Karpas-422 (cell line): ENCODE data around the gene REEP5. TPM values are rescaled to one million over a fixed set of nuclear protein-coding genes. Genes with fewer than 3 reads are reported as not detected.

Experiments
- DNase-seq: peaks from one replicate; pipeline ENCODE4 v3.0.0-alpha.2; 2015
- H2AFZ ChIP-seq: fragments of 200-600 bp; sonication (generic); 2 replicates; pipeline ENCODE4 v1.6.1; 2014; ENCODE audit warnings: antibody characterized with exemption, low read length, mixed read lengths
- H3K27ac ChIP-seq: fragments of 200-600 bp; sonication (generic); 2 replicates; pipeline ENCODE4 v1.5.1; 2014; ENCODE audit warnings: mild to moderate bottlenecking, low read length, moderate library complexity
- H3K27me3 ChIP-seq: fragments of 200-600 bp; sonication (generic); 2 replicates; pipeline ENCODE4 v1.6.1; 2014; ENCODE audit warnings: low read length, mixed read lengths
- H3K36me3 ChIP-seq: fragments of 200-600 bp; sonication (generic); 2 replicates; pipeline ENCODE4 v1.6.1; 2014; ENCODE audit warnings: low read length, mixed read lengths; ENCODE audit not compliant: insufficient read depth
- H3K4me1 ChIP-seq: fragments of 200-600 bp; sonication (generic); 2 replicates; pipeline ENCODE4 v1.6.1; 2014; ENCODE audit warnings: mild to moderate bottlenecking, low read length, mixed read lengths
- H3K4me2 ChIP-seq: fragments of 200-600 bp; sonication (generic); 2 replicates; pipeline ENCODE4 v1.6.1; 2014; ENCODE audit warnings: low read length, low read depth, mild to moderate bottlenecking; ENCODE audit not compliant: poor library complexity, severe bottlenecking
- H3K4me3 ChIP-seq: fragments of 200-600 bp; sonication (generic); 2 replicates; pipeline ENCODE4 v1.5.1; 2014; ENCODE audit warnings: mild to moderate bottlenecking, antibody characterized with exemption, low read length, mixed read lengths
- H3K79me2 ChIP-seq: fragments of 200-600 bp; sonication (generic); 2 replicates; pipeline ENCODE4 v1.6.1; 2014; ENCODE audit warnings: mild to moderate bottlenecking, low read length, mixed read lengths
- H3K9ac ChIP-seq: fragments of 200-600 bp; sonication (generic); 2 replicates; pipeline ENCODE4 v1.6.0; 2014; ENCODE audit warnings: low read length
- H3K9me2 ChIP-seq: fragments of 200-600 bp; sonication (generic), shearing (Covaris generic); replicated peaks from 2 replicates; pipeline ENCODE4 v1.6.0; 2014; ENCODE audit warnings: mild to moderate bottlenecking, low read length, moderate library complexity; ENCODE audit not compliant: insufficient read depth
- H3K9me3 ChIP-seq: fragments of 300-700, 200-600 bp; sonication (generic); 2 replicates; pipeline ENCODE4 v1.6.1; 2014; ENCODE audit warnings: low read length, mixed read lengths
- H4K20me1 ChIP-seq: fragments of 200-600 bp; sonication (generic); 2 replicates; pipeline ENCODE4 v1.6.1; 2014; ENCODE audit warnings: mild to moderate bottlenecking, antibody characterized with exemption, low read length, low read depth; ENCODE audit not compliant: insufficient read depth
- total RNA-seq: library from RNA; depleted of rRNA; stranded (reverse); fragments of >200 nt; shearing (Covaris generic); gene quantifications from 2 replicates; pipeline ENCODE4 v1.2.3, GENCODE V29; 2014; ENCODE audit warnings: low replicate concordance

REEP5 gene
- total RNA-seq, 1 experiment from 2014 or later, result 197 TPM

- Histone ChIP-seq H4K20me1 (no peaks in the 10 kb centered on the region), H3K36me3 (peaks cover 33% of the 10 kb centered on the region; the same call in 1 of the 2 replicates), H3K27me3 (no peaks in the 10 kb centered on the region), H3K4me2 (no peak overlapping the region), H3K4me1 (no peaks in the 10 kb centered on the region), H3K9me2 (no peaks in the 10 kb centered on the region), H3K4me3 (no peak overlapping the region), H3K27ac (no peak overlapping the region), H3K9me3 (no peaks in the 10 kb centered on the region), H3K79me2 (peaks cover 13% of the 10 kb centered on the region), H3K9ac (no peak overlapping the region), H2AFZ (no peak overlapping the region)
- DNase-seq, result no peak
Measured at GRCh38 chr5:112876362-112876761, 45.7 kb downstream of the REEP5 start.

- H4K20me1 ChIP-seq, result no peaks in the 10 kb centered on the region
- peaks cover 37% of the 10 kb centered on the region for H3K36me3 ChIP-seq
- no peaks in the 10 kb centered on the region for H3K9me2 ChIP-seq
- DNase-seq, result no peak
- H3K4me2 ChIP-seq, result no peak overlapping the region
- no peaks in the 10 kb centered on the region for H3K27me3 ChIP-seq
- H3K4me3 ChIP-seq, result no peak overlapping the region
- no peaks in the 10 kb centered on the region for H3K4me1 ChIP-seq
- H3K9ac ChIP-seq, result no peak overlapping the region
- H2AFZ ChIP-seq, result no peak overlapping the region
- H3K79me2 ChIP-seq, result peaks cover 8% of the 10 kb centered on the region; the same call in 1 of the 2 replicates
- no peaks in the 10 kb centered on the region for H3K9me3 ChIP-seq
- H3K27ac ChIP-seq, result no peak overlapping the region
Measured at GRCh38 chr5:112870966-112871365, 51.1 kb downstream of the REEP5 start.

GRCh38 chr5:112869948-112870347 is 52.1 kb downstream of the REEP5 start:
- Histone ChIP-seq H2AFZ (no peak overlapping the region), H3K4me3 (no peak overlapping the region), H3K36me3 (peaks cover 36% of the 10 kb centered on the region), H3K4me2 (no peak overlapping the region), H3K9me3 (no peaks in the 10 kb centered on the region), H3K9me2 (no peaks in the 10 kb centered on the region), H3K9ac (no peak overlapping the region), H3K27me3 (no peaks in the 10 kb centered on the region), H3K79me2 (peaks cover 12% of the 10 kb centered on the region), H4K20me1 (no peaks in the 10 kb centered on the region), H3K27ac (no peak overlapping the region), H3K4me1 (no peaks in the 10 kb centered on the region)
- DNase-seq, result no peak

- H4K20me1 ChIP-seq, result 0 out of 2 replicates have a peak, but pooled peaks cover 2% of the 10 kb centered on the region
- H3K4me3 ChIP-seq, result no peak overlapping the region
- H3K27ac ChIP-seq, result no peak overlapping the region
- H3K9ac ChIP-seq, result no peak overlapping the region
- H3K36me3 ChIP-seq, result peaks cover 59% of the 10 kb centered on the region
- H3K4me2 ChIP-seq, result no peak overlapping the region
- peaks cover 17% of the 10 kb centered on the region for H3K4me1 ChIP-seq
- peaks cover 37% of the 10 kb centered on the region for H3K79me2 ChIP-seq
- H3K27me3 ChIP-seq, result no peaks in the 10 kb centered on the region
- H3K9me3 ChIP-seq, result no peaks in the 10 kb centered on the region
- no peak for DNase-seq
- H2AFZ ChIP-seq, result no peak overlapping the region
- H3K9me2 ChIP-seq, result no peaks in the 10 kb centered on the region
Measured at GRCh38 chr5:112867411-112867810, 54.6 kb downstream of the REEP5 start.

GRCh38 chr5:112866739-112867138 is 55.3 kb downstream of the REEP5 start:
- Histone ChIP-seq H3K9me3 (no peaks in the 10 kb centered on the region), H3K36me3 (peaks cover 60% of the 10 kb centered on the region), H3K9ac (no peak overlapping the region)

GRCh38 chr5:112865128-112865527 is 56.9 kb downstream of the REEP5 start:
- peaks cover 31% of the 10 kb centered on the region for H3K4me1 ChIP-seq
- H3K4me3 ChIP-seq, result no peak overlapping the region
- no peaks in the 10 kb centered on the region for H3K27me3 ChIP-seq
- no peak for DNase-seq
- H2AFZ ChIP-seq, result no peak overlapping the region
- H3K9me3 ChIP-seq, result no peaks in the 10 kb centered on the region
- H3K9me2 ChIP-seq, result no peaks in the 10 kb centered on the region
- H3K9ac ChIP-seq, result no peak overlapping the region
- H3K79me2 ChIP-seq, result peaks cover 50% of the 10 kb centered on the region
- peaks cover 57% of the 10 kb centered on the region for H3K36me3 ChIP-seq
- H4K20me1 ChIP-seq, result peaks cover 13% of the 10 kb centered on the region; the same call in 1 of the 2 replicates
- H3K4me2 ChIP-seq, result no peak overlapping the region
- H3K27ac ChIP-seq, result no peak overlapping the region

More at GRCh38 chr5:112866739-112867138, 55.3 kb downstream of the REEP5 start:
- Histone ChIP-seq H3K27me3 (no peaks in the 10 kb centered on the region), H3K27ac (no peak overlapping the region), H3K4me1 (peaks cover 23% of the 10 kb centered on the region), H3K79me2 (peaks cover 44% of the 10 kb centered on the region), H3K9me2 (no peaks in the 10 kb centered on the region), H3K4me2 (no peak overlapping the region), H4K20me1 (peaks cover 8% of the 10 kb centered on the region; the same call in 1 of the 2 replicates), H2AFZ (no peak overlapping the region), H3K4me3 (no peak overlapping the region)
- no peak for DNase-seq

- Histone ChIP-seq H3K36me3 (peaks cover 44% of the 10 kb centered on the region; the same call in 1 of the 2 replicates), H3K9me3 (no peaks in the 10 kb centered on the region), H2AFZ (no peak overlapping the region), H3K27ac (no peak overlapping the region), H3K9ac (no peak overlapping the region), H3K4me1 (peaks cover 31% of the 10 kb centered on the region), H3K9me2 (no peaks in the 10 kb centered on the region), H3K4me3 (peak overlapping the region; percentile 99; the same call in 1 of the 2 replicates), H3K4me2 (peak overlapping the region; percentile 96), H3K79me2 (peaks cover 50% of the 10 kb centered on the region), H3K27me3 (no peaks in the 10 kb centered on the region), H4K20me1 (peaks cover 13% of the 10 kb centered on the region; the same call in 1 of the 2 replicates)
- no peak for DNase-seq
Measured at GRCh38 chr5:112863549-112863948, 58.5 kb downstream of the REEP5 start.

- H3K27ac ChIP-seq, result peak overlapping the region; percentile 76; the same call in 1 of the 2 replicates
- peaks cover 31% of the 10 kb centered on the region for H3K4me1 ChIP-seq
- DNase-seq, result no peak
- H3K9me2 ChIP-seq, result no peaks in the 10 kb centered on the region
- H3K27me3 ChIP-seq, result no peaks in the 10 kb centered on the region
- peaks cover 13% of the 10 kb centered on the region; the same call in 1 of the 2 replicates for H4K20me1 ChIP-seq
- H3K9me3 ChIP-seq, result no peaks in the 10 kb centered on the region
- H3K36me3 ChIP-seq, result peaks cover 38% of the 10 kb centered on the region; the same call in 1 of the 2 replicates
- H3K79me2 ChIP-seq, result peaks cover 50% of the 10 kb centered on the region
- H3K9ac ChIP-seq, result peak overlapping the region; percentile 95
- peak overlapping the region; percentile 99 for H3K4me3 ChIP-seq
- no peak overlapping the region for H2AFZ ChIP-seq
- peak overlapping the region; percentile 96 for H3K4me2 ChIP-seq
Measured at GRCh38 chr5:112862085-112862484, 59.9 kb downstream of the REEP5 start.
